Measurements from ENCODE around the gene GRAMD1A. TPM values are rescaled to one million over a fixed set of nuclear protein-coding genes. Genes with fewer than 3 reads are reported as not detected.

GRAMD1A gene
- total RNA-seq, 2 donors from 2014 or later: 26.3 to 31.0 TPM

DNA sequence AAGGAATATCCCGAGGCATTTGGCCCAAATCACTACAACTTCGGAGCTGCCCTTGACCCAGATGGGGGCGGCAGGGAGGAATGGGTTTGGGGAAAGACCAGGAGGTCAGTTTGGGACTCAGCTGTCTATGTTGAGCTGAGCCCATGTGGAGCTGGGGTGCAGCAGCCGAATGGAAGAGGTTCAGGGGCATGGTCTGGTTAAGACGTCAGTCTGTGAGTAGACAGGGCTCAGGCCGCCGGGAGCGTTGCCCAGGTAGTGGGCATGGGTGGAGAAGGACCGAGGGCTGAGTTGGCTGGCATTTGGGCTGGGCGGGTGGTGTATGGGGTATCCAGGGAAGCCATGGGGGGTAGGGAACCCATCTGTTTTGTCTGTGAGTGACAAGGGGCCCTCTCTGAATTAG lies 20.9 kb downstream of the GRAMD1A start:
- H3K9ac ChIP-seq (ENCODE audit: low read depth in 2 of 2, low read length in 2 of 2): no peak overlapping the region
- no peaks in the 10 kb centered on the region for H3K4me1 ChIP-seq
- H3K27ac ChIP-seq: no peak overlapping the region
- H3K4me3 ChIP-seq: no peak overlapping the region
- H3K36me3 ChIP-seq: no peaks in the 10 kb centered on the region
- no peaks in the 10 kb centered on the region for H3K9me3 ChIP-seq
- no peak for DNase-seq
- H3K27me3 ChIP-seq: no peaks in the 10 kb centered on the region
- intact Hi-C loops (cut with DNase I): no loop called here
- TF ChIP-seq, protein P1, sequence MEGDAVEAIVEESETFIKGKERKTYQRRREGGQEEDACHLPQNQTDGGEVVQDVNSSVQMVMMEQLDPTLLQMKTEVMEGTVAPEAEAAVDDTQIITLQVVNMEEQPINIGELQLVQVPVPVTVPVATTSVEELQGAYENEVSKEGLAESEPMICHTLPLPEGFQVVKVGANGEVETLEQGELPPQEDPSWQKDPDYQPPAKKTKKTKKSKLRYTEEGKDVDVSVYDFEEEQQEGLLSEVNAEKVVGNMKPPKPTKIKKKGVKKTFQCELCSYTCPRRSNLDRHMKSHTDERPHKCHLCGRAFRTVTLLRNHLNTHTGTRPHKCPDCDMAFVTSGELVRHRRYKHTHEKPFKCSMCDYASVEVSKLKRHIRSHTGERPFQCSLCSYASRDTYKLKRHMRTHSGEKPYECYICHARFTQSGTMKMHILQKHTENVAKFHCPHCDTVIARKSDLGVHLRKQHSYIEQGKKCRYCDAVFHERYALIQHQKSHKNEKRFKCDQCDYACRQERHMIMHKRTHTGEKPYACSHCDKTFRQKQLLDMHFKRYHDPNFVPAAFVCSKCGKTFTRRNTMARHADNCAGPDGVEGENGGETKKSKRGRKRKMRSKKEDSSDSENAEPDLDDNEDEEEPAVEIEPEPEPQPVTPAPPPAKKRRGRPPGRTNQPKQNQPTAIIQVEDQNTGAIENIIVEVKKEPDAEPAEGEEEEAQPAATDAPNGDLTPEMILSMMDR (IDR thresholded peaks at IDR 0.05): no peak

DNA sequence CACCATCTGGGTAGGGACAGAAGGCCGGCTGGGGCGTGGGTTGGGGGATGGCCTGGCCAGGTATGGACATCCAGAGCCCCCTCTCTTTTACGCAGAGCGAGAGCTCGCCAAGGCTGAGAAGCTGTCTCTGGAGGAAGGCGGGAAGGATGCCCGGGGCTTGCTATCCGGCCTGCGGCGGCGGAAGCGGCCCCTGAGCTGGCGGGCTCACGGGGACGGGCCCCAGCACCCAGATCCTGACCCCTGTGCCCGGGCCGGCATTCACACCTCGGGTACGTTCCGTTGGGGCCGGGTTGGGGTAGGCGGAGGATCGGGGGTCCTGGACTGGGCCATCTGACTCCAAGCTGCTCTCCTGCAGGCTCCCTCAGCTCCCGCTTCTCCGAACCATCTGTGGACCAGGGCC lies 21.5 kb downstream of the GRAMD1A start:
- intact Hi-C loops (cut with DNase I): no loop called here
- Histone ChIP-seq H3K9ac (ENCODE audit: low read depth in 2 of 2, low read length in 2 of 2) (no peak overlapping the region), H3K36me3 (no peaks in the 10 kb centered on the region), H3K27ac (no peak overlapping the region), H3K4me1 (no peaks in the 10 kb centered on the region), H3K27me3 (no peaks in the 10 kb centered on the region), H3K9me3 (no peaks in the 10 kb centered on the region), H3K4me3 (no peak overlapping the region)
- TF ChIP-seq, protein P1 (IDR thresholded peaks at IDR 0.05): no peak
- no peak for DNase-seq

DNA sequence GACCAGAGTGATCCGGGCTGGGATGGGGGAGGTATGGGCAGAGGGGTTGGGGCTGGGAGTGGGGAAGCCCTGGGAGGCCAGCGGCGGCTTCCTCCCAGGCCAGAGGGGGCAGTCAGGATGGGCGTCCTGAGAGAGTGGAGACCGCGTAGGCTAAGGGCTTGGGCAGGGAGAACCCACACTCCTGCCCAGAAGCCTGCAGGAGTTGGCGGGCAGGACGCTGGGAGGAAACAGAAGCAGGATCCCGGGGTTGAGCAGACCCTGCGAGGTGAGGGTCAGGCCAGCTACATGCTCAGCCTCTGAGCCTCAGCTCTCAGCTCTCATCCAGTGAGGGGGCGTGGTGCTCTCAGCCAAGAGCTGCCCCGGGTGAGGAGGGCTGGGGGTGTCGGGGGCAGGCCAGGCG lies 22.3 kb downstream of the GRAMD1A start:
- Histone ChIP-seq H3K9ac (ENCODE audit: low read depth in 2 of 2, low read length in 2 of 2) (no peak overlapping the region), H3K4me1 (no peaks in the 10 kb centered on the region), H3K27ac (no peak overlapping the region), H3K9me3 (no peaks in the 10 kb centered on the region), H3K4me3 (no peak overlapping the region), H3K27me3 (no peaks in the 10 kb centered on the region), H3K36me3 (no peaks in the 10 kb centered on the region)
- TF ChIP-seq, protein P1 (IDR thresholded peaks at IDR 0.05): no peak
- intact Hi-C loops (cut with DNase I): no loop called here
- no peak for DNase-seq

DNA sequence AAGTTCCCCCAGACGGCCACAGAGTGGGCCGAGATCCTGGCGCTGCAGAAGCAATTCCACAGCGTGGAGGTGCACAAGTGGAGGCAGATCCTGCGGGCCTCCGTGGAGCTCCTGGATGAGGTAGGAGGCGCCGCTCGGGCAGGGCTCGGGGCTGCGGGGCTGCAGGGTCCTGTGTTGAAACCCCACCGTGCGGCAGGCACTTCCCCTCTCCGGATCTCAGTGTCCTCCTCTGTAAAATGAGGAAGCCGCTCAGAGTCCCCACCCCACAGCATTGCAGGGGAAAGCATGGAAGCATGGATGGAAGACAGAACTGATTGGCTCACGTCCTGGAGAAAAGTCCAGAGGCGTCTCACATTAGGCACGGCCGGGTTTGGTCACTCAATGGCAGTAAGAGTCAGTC lies 23.3 kb downstream of the GRAMD1A start:
- no peaks in the 10 kb centered on the region for H3K4me1 ChIP-seq
- TF ChIP-seq, protein P1 (IDR thresholded peaks at IDR 0.05): no peak
- no peak overlapping the region for H3K27ac ChIP-seq
- no peaks in the 10 kb centered on the region for H3K9me3 ChIP-seq
- intact Hi-C loops (cut with DNase I): no loop called here
- no peak for DNase-seq
- no peak overlapping the region for H3K9ac ChIP-seq (ENCODE audit: low read depth in 2 of 2, low read length in 2 of 2)
- H3K36me3 ChIP-seq: no peaks in the 10 kb centered on the region
- no peak overlapping the region for H3K4me3 ChIP-seq
- no peaks in the 10 kb centered on the region for H3K27me3 ChIP-seq

DNA sequence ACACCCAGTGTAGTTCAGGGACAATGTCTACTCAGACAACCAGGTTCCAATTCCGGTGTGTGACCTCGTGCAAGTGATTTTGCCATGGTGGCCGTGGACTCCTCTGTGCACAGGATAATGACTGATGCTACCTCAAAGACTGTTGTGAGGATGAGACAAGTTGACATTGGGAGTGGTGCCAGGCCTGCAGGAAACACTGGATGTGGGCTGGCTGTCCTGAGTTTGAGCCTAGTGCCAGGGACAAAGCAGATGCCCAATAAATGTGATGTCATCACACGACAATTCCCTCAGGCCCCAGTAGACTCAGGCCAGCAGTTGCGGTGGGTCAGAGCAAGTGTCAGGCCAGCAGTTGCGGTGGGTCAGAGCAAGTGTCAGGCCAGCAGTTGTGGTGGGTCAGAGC lies 24.0 kb downstream of the GRAMD1A start:
- Histone ChIP-seq H3K36me3 (no peaks in the 10 kb centered on the region), H3K4me3 (no peak overlapping the region), H3K27me3 (no peaks in the 10 kb centered on the region), H3K9me3 (no peaks in the 10 kb centered on the region), H3K9ac (ENCODE audit: low read depth in 2 of 2, low read length in 2 of 2) (no peak overlapping the region), H3K4me1 (no peaks in the 10 kb centered on the region), H3K27ac (no peak overlapping the region)
- intact Hi-C loops (cut with DNase I): no loop called here
- TF ChIP-seq, protein P1 (IDR thresholded peaks at IDR 0.05): no peak
- no peak for DNase-seq

DNA sequence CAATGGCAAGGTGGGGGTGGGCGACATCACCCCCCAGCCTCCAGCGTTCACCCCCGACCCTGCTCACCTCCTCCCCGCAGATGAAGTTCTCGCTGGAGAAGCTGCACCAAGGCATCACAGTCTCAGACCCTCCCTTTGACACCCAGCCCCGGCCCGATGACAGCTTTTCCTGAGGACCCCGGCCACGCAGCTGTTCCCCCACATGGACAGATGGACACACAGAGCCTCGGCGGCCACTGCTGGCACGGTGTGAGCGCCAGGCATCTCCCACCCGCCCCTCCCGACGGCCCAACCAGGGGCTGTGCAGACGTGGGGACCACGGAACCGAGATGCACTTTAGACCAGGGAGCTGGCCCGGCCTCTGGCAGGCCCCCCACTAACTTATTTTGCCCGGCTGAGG lies 25.8 kb downstream of the GRAMD1A start:
- Histone ChIP-seq H3K9me3 (no peaks in the 10 kb centered on the region), H3K4me3 (no peak overlapping the region), H3K36me3 (no peaks in the 10 kb centered on the region), H3K27ac (no peak overlapping the region), H3K4me1 (no peaks in the 10 kb centered on the region), H3K27me3 (peaks cover 11% of the 10 kb centered on the region), H3K9ac (ENCODE audit: low read depth in 2 of 2, low read length in 2 of 2) (no peak overlapping the region)
- intact Hi-C loops (cut with DNase I): no loop called here
- DNase-seq: no peak
- TF ChIP-seq, protein P1 (IDR thresholded peaks at IDR 0.05): no peak

Data from colonic mucosa (tissue), 4 donors.